Measurements from ENCODE around the gene RNH1.

- TF ChIP-seq EZH2phosphoT487 (conservative IDR thresholded peaks at IDR 0.05; ENCODE audit: low read length): no peak
- TF ChIP-seq, protein P1, sequence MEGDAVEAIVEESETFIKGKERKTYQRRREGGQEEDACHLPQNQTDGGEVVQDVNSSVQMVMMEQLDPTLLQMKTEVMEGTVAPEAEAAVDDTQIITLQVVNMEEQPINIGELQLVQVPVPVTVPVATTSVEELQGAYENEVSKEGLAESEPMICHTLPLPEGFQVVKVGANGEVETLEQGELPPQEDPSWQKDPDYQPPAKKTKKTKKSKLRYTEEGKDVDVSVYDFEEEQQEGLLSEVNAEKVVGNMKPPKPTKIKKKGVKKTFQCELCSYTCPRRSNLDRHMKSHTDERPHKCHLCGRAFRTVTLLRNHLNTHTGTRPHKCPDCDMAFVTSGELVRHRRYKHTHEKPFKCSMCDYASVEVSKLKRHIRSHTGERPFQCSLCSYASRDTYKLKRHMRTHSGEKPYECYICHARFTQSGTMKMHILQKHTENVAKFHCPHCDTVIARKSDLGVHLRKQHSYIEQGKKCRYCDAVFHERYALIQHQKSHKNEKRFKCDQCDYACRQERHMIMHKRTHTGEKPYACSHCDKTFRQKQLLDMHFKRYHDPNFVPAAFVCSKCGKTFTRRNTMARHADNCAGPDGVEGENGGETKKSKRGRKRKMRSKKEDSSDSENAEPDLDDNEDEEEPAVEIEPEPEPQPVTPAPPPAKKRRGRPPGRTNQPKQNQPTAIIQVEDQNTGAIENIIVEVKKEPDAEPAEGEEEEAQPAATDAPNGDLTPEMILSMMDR (IDR thresholded peaks at IDR 0.05; ENCODE audit: insufficient read depth, low read length, poor library complexity, severe bottlenecking): no peak
These were observed 52.1 kb downstream of the RNH1 start for GRCh38 chr11:454801-455565.
